ENCODE data around the gene TAF11L2.
"Not testable (repeated sequence)": the region's sequence is repeated elsewhere in the genome, so short reads cannot be mapped to it uniquely, and the experiment has no call there.

TAF11L2 gene

GRCh38 chr5:17528369-17528768 is 30.3 kb downstream of the TAF11L2 start, which contains the start of gene TAF11L6:
Gene TAF11L6, plus strand, starts transcription at chr5:17528669.
- not testable (repeated sequence) for DNase-seq
